ENCODE data around the gene IGFBPL1. TPM values are rescaled to one million over a fixed set of nuclear protein-coding genes. Genes with fewer than 3 reads are reported as not detected.

IGFBPL1 gene
- total and polyA plus RNA-seq, 2 of the 8 experiments (the other 6 are each of a cell fraction or from before 2014, with no cell fraction given) = 31.3 to 33.8 TPM

- TF ChIP-seq E2F6 (IDR thresholded peaks at IDR 0.05) (peak; percentile 72; the same call in 1 of the 2 replicates), POU5F1 (IDR thresholded peaks at IDR 0.05; ENCODE audit: low read depth, low read length) (no peak), MAX (IDR thresholded peaks at IDR 0.05) (peak; percentile 94), CHD2 (IDR thresholded peaks at IDR 0.05; ENCODE audit: low read length) (no peak), JUN (IDR thresholded peaks at IDR 0.05; ENCODE audit: low read depth, low read length) (no peak), KDM1A (IDR thresholded peaks at IDR 0.05; ENCODE audit: borderline replicate concordance, low read length) (0 out of 2 replicates have a peak, but pooled peaks have one; percentile 34), CHD7 (IDR thresholded peaks at IDR 0.05; ENCODE audit: insufficient replicate concordance, low read length) (no peak), TCF12 (IDR thresholded peaks at IDR 0.05; ENCODE audit: low read depth, low read length) (0 out of 2 replicates have a peak, but pooled peaks have one; percentile 17), SIRT6 (IDR thresholded peaks at IDR 0.05; ENCODE audit: low read length) (no peak), CBX8 (IDR thresholded peaks at IDR 0.05; ENCODE audit: borderline replicate concordance, low read depth, low read length) (no peak)
Measured at GRCh38 chr9:38432922-38433510, 8.8 kb upstream of the IGFBPL1 start (continued).

Measured in H1 (cell line).